ENCODE results near the gene E2F4.

DNA sequence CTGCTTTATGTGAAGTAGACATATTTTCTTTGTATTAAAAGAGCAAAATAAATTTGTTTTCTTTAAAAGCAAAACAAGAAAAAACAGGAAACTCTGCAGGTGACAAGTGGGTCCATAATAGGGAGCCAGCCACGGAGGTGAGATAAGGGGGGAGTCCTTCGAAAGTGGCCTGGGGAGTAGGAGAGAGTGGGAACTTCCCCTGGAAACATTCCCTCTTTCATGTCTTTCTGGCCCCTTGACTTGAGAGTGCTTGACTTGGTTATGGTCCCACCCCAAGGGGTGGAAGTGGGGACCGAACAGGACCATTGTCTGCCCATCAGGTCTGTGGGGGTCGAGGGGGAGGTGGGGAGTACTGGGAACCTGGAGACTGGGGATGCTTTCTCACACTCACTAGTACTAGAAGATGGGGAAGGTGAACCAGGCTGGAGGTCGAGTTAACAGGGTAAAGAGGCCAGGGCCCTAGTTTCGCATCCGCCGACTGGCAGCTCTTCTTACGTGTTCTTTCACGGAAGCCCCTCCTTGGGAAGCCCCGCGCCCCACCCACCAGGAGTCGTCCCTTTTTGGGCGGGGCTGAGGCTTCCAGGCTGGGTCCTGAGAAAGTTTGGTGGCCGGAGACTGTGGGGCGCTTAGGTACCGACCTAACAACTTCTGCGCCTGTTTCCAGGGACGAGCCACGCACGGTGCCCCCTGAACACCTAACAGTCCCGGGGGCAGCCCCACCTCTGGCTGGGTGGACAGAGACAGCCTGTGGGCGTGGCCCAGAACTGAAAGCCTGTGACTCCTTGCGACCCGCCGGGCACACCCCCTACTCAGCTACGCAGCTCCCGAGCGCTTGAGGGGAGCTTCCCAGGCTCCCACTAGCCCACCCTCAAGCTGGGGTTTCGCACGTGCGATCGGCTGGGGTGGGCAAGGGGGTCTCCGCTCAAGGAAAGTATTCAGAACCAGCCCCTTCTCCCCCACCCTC lies 33.0 kb upstream of the E2F4 start:
- TF ChIP-seq, protein P1, sequence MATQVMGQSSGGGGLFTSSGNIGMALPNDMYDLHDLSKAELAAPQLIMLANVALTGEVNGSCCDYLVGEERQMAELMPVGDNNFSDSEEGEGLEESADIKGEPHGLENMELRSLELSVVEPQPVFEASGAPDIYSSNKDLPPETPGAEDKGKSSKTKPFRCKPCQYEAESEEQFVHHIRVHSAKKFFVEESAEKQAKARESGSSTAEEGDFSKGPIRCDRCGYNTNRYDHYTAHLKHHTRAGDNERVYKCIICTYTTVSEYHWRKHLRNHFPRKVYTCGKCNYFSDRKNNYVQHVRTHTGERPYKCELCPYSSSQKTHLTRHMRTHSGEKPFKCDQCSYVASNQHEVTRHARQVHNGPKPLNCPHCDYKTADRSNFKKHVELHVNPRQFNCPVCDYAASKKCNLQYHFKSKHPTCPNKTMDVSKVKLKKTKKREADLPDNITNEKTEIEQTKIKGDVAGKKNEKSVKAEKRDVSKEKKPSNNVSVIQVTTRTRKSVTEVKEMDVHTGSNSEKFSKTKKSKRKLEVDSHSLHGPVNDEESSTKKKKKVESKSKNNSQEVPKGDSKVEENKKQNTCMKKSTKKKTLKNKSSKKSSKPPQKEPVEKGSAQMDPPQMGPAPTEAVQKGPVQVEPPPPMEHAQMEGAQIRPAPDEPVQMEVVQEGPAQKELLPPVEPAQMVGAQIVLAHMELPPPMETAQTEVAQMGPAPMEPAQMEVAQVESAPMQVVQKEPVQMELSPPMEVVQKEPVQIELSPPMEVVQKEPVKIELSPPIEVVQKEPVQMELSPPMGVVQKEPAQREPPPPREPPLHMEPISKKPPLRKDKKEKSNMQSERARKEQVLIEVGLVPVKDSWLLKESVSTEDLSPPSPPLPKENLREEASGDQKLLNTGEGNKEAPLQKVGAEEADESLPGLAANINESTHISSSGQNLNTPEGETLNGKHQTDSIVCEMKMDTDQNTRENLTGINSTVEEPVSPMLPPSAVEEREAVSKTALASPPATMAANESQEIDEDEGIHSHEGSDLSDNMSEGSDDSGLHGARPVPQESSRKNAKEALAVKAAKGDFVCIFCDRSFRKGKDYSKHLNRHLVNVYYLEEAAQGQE (IDR thresholded peaks at IDR 0.05; ENCODE audit: low read depth): no peak
- TF ChIP-seq EGR1 (IDR thresholded peaks at IDR 0.05): no peak

Measured in Ishikawa (cell line).